Kidney glomerular epithelial cell (primary cell): ENCODE measurements around the gene SETD1B.
"Not testable (repeated sequence)": the region's sequence is repeated elsewhere in the genome, so short reads cannot be mapped to it uniquely, and the experiment has no call there.

ENCODE experiments used
- DNase-seq: peaks from one replicate; lab custom pipeline; 2025; lab: John Stamatoyannopoulos, UW

Gene SETD1B

DNA sequence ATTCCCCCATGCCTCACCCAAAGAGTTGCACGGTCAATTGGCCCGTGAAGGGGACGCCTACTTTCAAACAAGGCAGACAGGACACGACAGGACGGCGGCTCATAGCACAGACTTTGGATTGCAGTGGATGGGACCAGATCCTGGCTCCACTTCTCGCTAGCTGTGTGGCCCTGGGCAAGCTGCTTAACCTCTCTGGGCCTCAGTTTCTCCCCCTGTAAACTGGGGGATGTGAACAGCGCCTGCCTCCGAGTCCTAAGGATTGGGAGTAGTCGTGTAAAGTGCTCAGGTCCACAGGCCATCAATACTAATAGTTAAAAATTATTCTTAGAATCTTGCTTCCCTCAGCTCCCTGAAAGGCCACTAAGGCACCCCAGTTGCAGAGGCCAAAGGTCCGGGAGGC lies 23.4 kb upstream of the SETD1B start:
- DNase-seq, result no peak

DNA sequence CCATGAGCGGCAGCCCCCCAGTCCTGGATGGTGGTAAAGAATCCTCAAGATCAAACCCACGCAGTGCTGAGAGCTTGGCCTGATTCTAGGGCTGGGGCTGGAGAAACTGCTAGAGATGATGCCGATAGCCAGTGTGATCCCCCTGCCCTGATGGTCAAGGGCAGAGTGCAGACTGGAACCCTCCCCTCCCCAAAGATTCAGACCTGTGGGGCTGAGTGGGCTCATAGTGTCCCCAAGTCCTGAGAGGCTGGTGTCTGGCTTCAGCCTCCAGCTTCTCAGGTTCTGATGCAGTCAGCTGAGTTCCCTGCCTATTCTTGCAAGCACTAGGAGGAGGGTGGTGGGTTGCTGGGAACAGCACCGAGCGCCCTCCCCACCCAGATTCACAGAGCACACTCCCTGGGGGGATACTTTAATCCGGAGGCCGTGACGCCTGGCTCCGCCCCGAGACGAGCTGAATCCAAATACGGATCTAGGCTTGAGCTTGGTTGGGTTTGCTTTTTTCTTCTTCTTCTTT lies 22.3 kb upstream of the SETD1B start:
- DNase-seq, result no peak

- peak; percentile 50 for DNase-seq
These were observed 21.5 kb upstream of the SETD1B start for GRCh38 chr12:121781998-121782979.

GRCh38 chr12:121783766-121784165 lies 20.0 kb upstream of the SETD1B start:
- DNase-seq, result no peak

- peak; percentile 91 for DNase-seq
These were observed 19.3 kb upstream of the SETD1B start for GRCh38 chr12:121784460-121784859.

- DNase-seq, result peak; percentile 92
These were observed 17.4 kb upstream of the SETD1B start for GRCh38 chr12:121786440-121786825.

DNA sequence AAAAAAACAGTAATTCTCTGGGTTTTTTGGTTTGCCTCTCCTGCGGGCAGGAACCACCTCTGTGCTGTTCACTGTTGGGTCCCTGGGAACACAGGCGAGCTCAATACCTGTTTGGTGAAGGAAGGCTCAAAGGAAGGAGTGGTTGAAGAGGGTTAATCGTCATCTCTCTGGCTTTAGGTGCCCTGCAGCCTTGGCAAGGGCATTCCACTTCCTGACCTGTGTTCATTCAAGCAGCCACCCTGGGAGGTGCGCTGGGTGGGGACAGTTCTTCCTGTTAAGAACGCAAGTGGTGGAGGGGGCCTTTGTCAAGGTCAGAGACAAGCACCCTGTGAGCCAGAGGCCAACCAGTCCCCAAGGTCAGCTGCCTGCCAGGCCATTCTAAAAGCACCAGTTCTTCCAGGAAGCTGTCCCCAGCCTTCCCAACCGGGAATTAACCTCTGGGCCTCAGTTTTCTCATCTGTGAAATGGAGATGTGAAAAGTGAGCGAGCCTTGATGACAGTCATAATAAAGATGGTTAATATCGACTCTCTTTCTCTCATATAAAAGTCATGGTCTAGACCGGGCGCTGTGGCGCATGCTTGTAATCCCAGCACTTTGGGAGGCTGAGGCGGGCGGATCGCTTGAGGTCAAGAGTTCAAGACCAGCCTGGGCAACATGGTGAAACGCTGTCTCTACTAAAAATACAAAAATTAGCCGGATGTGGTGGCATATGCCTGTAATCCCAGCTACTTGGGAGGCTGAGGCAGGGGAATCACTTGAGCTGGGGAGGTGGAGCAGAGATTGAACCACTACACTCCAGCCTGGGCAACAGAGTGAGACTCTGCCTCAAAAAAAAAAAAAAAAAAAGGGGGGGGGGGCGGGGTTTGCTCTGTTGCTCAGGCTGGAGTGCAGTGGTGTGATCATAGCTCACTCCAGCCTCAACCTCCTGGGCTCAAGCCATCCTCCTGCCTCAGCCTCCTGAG lies 16.5 kb upstream of the SETD1B start:
- no peak for DNase-seq

DNA sequence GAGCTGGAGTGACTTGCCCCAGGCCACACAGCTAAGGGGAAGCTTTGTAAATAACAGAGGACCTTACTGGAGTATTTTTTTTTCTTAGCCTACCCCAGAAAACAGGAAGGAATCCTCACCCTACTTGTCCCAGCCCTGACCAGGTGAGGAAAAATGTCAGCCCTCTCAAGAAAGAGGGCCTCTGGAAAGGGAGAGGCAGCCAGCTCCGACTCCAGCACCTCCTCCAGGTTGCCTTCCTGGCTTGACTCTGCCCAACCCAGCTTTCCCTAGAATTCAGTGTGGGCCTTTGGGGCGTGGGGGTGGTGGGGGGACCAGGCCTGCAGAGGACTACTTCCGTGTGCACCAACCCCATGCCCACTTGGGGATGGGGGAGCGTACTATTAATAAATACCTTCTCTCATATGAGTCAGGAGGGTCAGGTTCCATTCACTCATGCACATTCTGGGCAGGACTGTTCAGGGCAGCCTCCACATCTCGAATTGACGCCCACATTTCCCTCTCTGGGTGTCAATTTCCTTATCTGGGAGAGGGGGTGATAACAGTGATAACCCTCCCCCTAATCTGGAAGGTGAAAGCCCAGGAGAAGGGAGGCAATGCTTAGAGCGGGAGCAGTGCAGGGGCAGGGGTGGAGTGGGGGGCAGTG lies 15.5 kb upstream of the SETD1B start:
- no peak for DNase-seq

GRCh38 chr12:121789233-121789781 lies 14.5 kb upstream of the SETD1B start:
- no peak for DNase-seq

DNA sequence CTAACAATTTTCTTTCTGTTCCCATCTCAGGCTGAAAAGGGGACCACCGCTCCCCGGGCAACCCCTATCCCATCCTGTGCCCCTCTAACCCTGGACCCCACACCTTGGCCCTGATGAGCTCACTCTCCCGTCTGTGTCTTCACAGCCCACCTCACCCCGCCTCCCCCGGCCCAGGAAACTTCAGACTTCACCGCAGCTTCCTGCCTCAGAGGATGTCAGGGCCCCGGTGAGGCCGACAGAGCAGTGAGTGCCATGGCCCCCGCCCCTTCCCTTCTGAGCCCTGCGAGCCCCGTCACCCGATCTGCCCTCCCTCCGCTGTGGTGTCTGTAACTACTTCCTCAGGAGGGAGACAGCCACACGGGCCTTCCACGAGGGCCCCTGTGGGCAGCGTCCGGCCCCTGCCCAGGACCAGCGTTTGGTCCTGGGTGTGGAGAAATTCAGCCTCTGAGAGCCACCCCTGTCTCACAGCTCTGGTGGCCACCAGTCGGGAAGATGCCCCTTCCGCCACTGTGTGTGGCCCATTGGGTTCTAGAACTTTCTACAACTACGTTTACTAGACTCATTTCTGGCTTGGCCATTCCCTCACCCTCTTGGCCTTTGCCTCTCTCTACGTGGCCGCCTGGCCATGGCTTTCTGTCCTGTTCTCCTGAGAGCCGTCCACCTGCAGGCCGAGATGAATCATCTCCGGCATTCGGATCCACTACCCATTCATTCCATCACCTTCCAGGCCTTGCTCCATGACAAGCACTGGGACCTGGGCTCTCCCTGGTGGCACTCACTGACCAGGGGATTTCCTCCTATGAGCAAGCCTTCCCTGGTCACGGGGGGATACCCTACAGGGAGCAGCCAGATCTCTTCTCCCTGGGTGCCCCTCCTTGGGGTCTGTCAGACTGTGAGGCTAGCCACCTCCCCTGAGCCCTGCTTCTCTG lies 13.7 kb upstream of the SETD1B start:
- no peak for DNase-seq

- DNase-seq, result not testable (repeated sequence)
These were observed 13.0 kb upstream of the SETD1B start for GRCh38 chr12:121790785-121791184.

- peak; percentile 19 for DNase-seq
These were observed 11.9 kb upstream of the SETD1B start for GRCh38 chr12:121791671-121792551.

DNA sequence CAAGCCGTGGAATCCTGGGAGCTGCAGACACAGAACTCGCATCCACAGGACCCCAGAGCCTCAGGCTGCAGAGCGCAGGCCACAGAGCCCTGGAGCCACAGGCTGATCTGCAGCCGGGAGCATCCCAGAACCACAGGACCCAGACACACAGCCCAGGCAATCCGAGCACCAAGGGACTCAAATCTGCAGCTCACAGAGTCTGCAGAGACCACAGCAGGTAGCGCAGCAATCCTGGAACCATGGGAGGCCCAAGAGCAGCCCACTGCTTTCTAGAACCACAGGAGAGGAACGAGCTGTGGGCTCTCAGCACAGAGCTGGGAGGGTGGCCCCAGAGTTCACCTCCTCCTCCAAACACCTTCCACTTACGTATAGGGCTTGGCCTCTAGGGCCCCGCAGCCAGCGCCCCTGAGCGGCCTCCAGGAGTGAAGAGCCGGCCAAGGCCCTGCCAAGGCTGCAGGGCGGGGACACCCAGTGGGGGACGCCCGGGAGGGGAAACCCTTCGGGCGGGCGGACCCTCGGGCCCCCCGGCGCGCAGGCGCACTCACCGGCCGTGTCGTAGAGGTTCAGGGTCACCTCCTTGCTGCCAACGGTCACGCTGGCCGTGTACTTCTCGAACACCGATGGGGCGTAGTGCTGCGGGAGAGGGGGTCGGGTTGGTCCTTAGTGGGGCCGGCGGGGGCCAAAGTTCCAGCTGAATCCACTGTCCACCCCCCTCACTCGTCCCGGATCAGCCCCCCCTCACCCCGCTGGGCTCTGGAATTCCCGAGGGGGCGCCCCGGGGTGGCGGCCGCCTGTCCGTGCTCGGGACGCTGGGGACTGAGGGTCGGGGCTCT lies 11.0 kb upstream of the SETD1B start:
- no peak for DNase-seq

DNA sequence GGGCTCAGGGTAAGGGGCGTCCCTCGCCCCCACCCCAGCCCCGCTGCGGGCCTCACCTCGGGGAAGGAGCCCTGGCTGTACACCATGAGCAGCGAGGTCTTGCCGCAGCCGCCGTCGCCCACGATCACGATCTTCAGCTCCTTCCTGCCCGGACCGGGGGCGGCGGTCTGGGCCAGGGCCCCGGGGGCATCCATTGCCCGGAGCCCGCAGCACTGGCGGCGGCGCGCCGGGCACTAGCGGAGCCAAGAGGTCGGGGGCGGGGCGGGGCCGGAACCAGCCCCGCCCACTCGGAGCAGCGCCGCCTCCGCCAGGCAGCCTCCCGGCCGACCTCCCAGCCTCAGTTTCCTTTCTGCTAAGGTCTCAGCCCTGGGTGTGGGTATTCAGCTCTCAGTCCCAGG lies 10.4 kb upstream of the SETD1B start, which contains the start of gene RHOF:
Gene RHOF (minus strand): TSS at position 249 of the 398 bp plus-strand sequence. CDS start 55 bp downstream, at position 194.
- peak; percentile 43 for DNase-seq

GRCh38 chr12:121793838-121794533 lies 9.8 kb upstream of the SETD1B start:
- peak; percentile 90 for DNase-seq

DNA sequence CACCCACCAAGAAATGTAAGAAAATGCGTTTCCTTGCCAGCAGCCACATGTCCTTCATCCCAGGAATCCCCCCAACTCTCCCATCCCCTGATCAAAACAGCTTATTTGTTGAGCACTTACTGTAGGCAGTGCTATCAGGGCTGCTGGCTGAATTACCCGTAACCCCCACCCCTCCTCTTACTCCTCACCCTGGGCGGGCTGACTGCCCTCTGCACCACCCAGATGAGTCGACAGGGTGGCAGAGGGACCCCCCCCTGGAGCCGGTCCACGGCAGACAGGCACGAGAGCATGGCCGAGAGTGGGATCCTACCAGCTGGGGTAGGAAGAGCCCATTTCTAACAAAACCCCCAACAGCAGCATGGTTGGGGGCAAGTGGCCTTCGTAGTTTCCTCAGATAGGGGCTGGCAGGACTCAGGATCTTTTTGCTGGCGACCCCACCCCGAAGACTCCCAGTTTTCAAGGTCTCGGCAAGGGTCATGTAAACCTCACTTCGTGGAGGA lies 9.2 kb upstream of the SETD1B start:
- no peak for DNase-seq
